Kidney (tissue), 14 donors: ENCODE results near the gene VENTX. TPM values are rescaled to one million over a fixed set of nuclear protein-coding genes. Genes with fewer than 3 reads are reported as not detected.

Experiments used
- DNase-seq, 5 donors: peaks; one replicate each; pipeline ENCODE4 v3.0.0-alpha.2; 2013 to 2020
- FAIRE-seq: peaks from 2 replicates; lab custom pipeline; 2012; peaks lifted over from hg19 to GRCh38; lab: Jason Lieb, UNC
- H3K27ac ChIP-seq, 2 donors: one replicate each; pipeline ENCODE4 v1.7.0; 2013; ENCODE audit warnings: low read depth in 2 of 2, low read length in 2 of 2, inconsistent platforms in 1 of 2
- H3K27me3 ChIP-seq: one replicate; pipeline ENCODE4 v1.7.1; 2013; ENCODE audit warnings: low read length, inconsistent platforms; ENCODE audit not compliant: control insufficient read depth, insufficient read depth
- H3K36me3 ChIP-seq, 3 donors: one replicate each; pipeline versions ENCODE4 v1.7.0 to v1.7.1; 2013; ENCODE audit warnings: low read length in 3 of 3, control low read depth in 1 of 3, inconsistent platforms in 1 of 3; ENCODE audit not compliant: insufficient read depth in 3 of 3, control insufficient read depth in 2 of 3
- H3K4me1 ChIP-seq, 3 donors: one replicate each; pipeline versions ENCODE4 v1.7.0 to v1.7.1; 2013; ENCODE audit warnings: low read length in 3 of 3, inconsistent platforms in 1 of 3, low read depth in 1 of 3; ENCODE audit not compliant: control insufficient read depth in 2 of 3, insufficient read depth in 2 of 3
- H3K4me3 ChIP-seq, 3 donors: one replicate each; pipeline versions ENCODE4 v1.7.0 to v1.8.1; 2013; ENCODE audit warnings: low read length in 3 of 3, control low read depth in 1 of 3, inconsistent platforms in 1 of 3
- H3K9ac ChIP-seq, 3 donors: one replicate each; pipeline versions ENCODE4 v1.7.0 to v1.7.1; 2013; ENCODE audit warnings: low read length in 3 of 3, control low read depth in 1 of 3, inconsistent platforms in 1 of 3
- H3K9me3 ChIP-seq, 3 donors: one replicate each; pipeline versions ENCODE4 v1.7.0 to v1.7.1; 2013; ENCODE audit warnings: low read length in 3 of 3, control low read depth in 1 of 3, inconsistent platforms in 1 of 3; ENCODE audit not compliant: control insufficient read depth in 2 of 3, insufficient read depth in 1 of 3
- CTCF ChIP-seq: IDR thresholded peaks from 3 replicates; pipeline ENCODE4 v1.5.1; 2012; ENCODE audit warnings: mild to moderate bottlenecking, moderate library complexity, borderline replicate concordance; ENCODE audit not compliant: insufficient read depth; ENCODE audit errors: extremely low read depth
- intact Hi-C: fragments of 100-400 bp; cut with DNase I; formaldehyde crosslinking; loops from one replicate; pipeline ENCODE4 v1.11.1; 2022
- microRNA-seq: library from miRNA; unstranded; fragments of <30 nt; microRNA quantifications from one replicate; pipeline ENCODE4 v1.2.0, GENCODE V29; 2020
- polyA plus RNA-seq: library from polyadenylated mRNA; stranded (reverse); fragments of 350-450 nt; fragmentation: Illumina TruSeq; extraction: RNeasy Lipid Tissue Mini Kit (QIAGEN cat#74804); gene quantifications from one replicate; pipeline ENCODE4 v1.2.3, GENCODE V29; 2014; ENCODE audit warnings: low read depth, low replicate concordance; ENCODE audit not compliant: insufficient read depth
- total RNA-seq: library from RNA; stranded (reverse); fragmentation: NEBNext Ultra II Directional; extraction: Animal tissue kit (Norgen Biotek cat#: 25700); gene quantifications from one replicate; pipeline ENCODE4 v1.2.1, GENCODE V29; 2021
- donor health status: control.
- donor health status: control.
- donor health status: control.
- donor health status: control.
- donor health status: control.
- donor health status: DM: yes; HTN: yes; CAD: no.
- donor health status: Normal renal cell carcinoma (clear cell type).

The VENTX gene
- total and polyA plus RNA-seq, 2 donors from 2014 or later, result 0.39 to 3.3 TPM

GRCh38 chr10:133287832-133288500, 50.3 kb downstream of the VENTX start:
- H3K36me3 ChIP-seq, result peaks cover 0 to 49% (median 31%) of the 10 kb centered on the region in 3 donors
- no peak overlapping the region for H3K9ac ChIP-seq
- intact Hi-C loops, result no loop called here

GRCh38 chr10:133289761-133290160, 52.1 kb downstream of the VENTX start:
- Histone ChIP-seq H3K36me3 (peaks cover 0 to 58% (median 26%) of the 10 kb centered on the region in 3 donors), H3K27ac (no peak overlapping the region), H3K27me3 (no peaks in the 10 kb centered on the region), H3K9ac (no peak overlapping the region), H3K9me3 (no peaks in the 10 kb centered on the region), H3K4me3 (no peak overlapping the region), H3K4me1 (no peaks in the 10 kb centered on the region)
- DNase-seq, result no peak
- FAIRE-seq, result no peak
- TF ChIP-seq CTCF, result no peak
- intact Hi-C loops, result no loop called here

More at GRCh38 chr10:133287832-133288500, 50.3 kb downstream of the VENTX start:
- no peak overlapping the region for H3K27ac ChIP-seq
- FAIRE-seq (no peak), DNase-seq (no peak)
- H3K9me3 ChIP-seq, result no peaks in the 10 kb centered on the region
- H3K4me3 ChIP-seq, result no peak overlapping the region
- H3K4me1 ChIP-seq, result no peaks in the 10 kb centered on the region
- no peak for TF ChIP-seq CTCF
- H3K27me3 ChIP-seq, result no peaks in the 10 kb centered on the region

Small RNA genes lying within 50 kb of the gene (microRNA-seq; reads per million reads assigned to microRNA genes)
- 6.4 reads per million, percentile 13 among the genes with 10 or more reads in this experiment for gene MIR202

Other genes with a start within 250 kb of the VENTX start
- 0.91 TPM for gene ADGRA1, start 149.9 kb upstream of the VENTX start, total RNA-seq
- gene ADGRA1, start 149.9 kb upstream of the VENTX start, polyA plus RNA-seq, result 1.1 TPM
- 8.7 TPM for gene KNDC1, start 77.6 kb upstream of the VENTX start, total RNA-seq
- 0.43 TPM for gene KNDC1, start 77.6 kb upstream of the VENTX start, polyA plus RNA-seq
- gene UTF1, start 7.6 kb upstream of the VENTX start, total RNA-seq, result not detected
- gene UTF1, start 7.6 kb upstream of the VENTX start, polyA plus RNA-seq, result not detected
- 16.6 TPM for gene ADAM8, start 39.0 kb downstream of the VENTX start, total RNA-seq
- 3.4 TPM for gene ADAM8, start 39.0 kb downstream of the VENTX start, polyA plus RNA-seq
- 61.4 TPM for gene TUBGCP2, start 71.0 kb downstream of the VENTX start, total RNA-seq
- 93.3 TPM for gene TUBGCP2, start 71.0 kb downstream of the VENTX start, polyA plus RNA-seq
- gene ZNF511, start 71.1 kb downstream of the VENTX start, total RNA-seq, result 35.6 TPM
- gene ZNF511, start 71.1 kb downstream of the VENTX start, polyA plus RNA-seq, result 50.7 TPM
- gene CALY, start 99.0 kb downstream of the VENTX start, total RNA-seq, result 0.41 TPM
- 0.54 TPM for gene CALY, start 99.0 kb downstream of the VENTX start, polyA plus RNA-seq
- gene PRAP1, start 109.5 kb downstream of the VENTX start, total RNA-seq, result 1.9 TPM
- gene PRAP1, start 109.5 kb downstream of the VENTX start, polyA plus RNA-seq, result 557 TPM
- 17.5 TPM for gene FUOM, start 120.2 kb downstream of the VENTX start, total RNA-seq
- 118 TPM for gene FUOM, start 120.2 kb downstream of the VENTX start, polyA plus RNA-seq
- 85.6 TPM for gene ECHS1, start 135.5 kb downstream of the VENTX start, total RNA-seq
- 599 TPM for gene ECHS1, start 135.5 kb downstream of the VENTX start, polyA plus RNA-seq
- gene PAOX, start 141.4 kb downstream of the VENTX start, total RNA-seq, result 7.0 TPM
- 14.4 TPM for gene PAOX, start 141.4 kb downstream of the VENTX start, polyA plus RNA-seq
- gene MTG1, start 156.3 kb downstream of the VENTX start, total RNA-seq, result 51.1 TPM
- gene MTG1, start 156.3 kb downstream of the VENTX start, polyA plus RNA-seq, result 68.5 TPM
- gene SPRN, start 186.8 kb downstream of the VENTX start, total RNA-seq, result not detected
- not detected for gene SPRN, start 186.8 kb downstream of the VENTX start, polyA plus RNA-seq
- 3.9 TPM for gene SCART1, start 216.1 kb downstream of the VENTX start, total RNA-seq
- 0.37 TPM for gene SCART1, start 216.1 kb downstream of the VENTX start, polyA plus RNA-seq